GM12875 (cell line): ENCODE measurements around the gene GAK.

ENCODE experiments used
- H3K4me3 ChIP-seq: one replicate; pipeline ENCODE4 v1.5.1; 2011; ENCODE audit warnings: low read depth, low read length, control low read depth
- TF ChIP-seq, protein P1 (sequence below): IDR thresholded peaks from 2 replicates; pipeline ENCODE4 v1.5.1; 2011; ENCODE audit warnings: low read depth, mild to moderate bottlenecking, control low read depth, inconsistent platforms, low read length, moderate library complexity, borderline replicate concordance; ENCODE audit not compliant: insufficient read depth

Gene GAK

DNA sequence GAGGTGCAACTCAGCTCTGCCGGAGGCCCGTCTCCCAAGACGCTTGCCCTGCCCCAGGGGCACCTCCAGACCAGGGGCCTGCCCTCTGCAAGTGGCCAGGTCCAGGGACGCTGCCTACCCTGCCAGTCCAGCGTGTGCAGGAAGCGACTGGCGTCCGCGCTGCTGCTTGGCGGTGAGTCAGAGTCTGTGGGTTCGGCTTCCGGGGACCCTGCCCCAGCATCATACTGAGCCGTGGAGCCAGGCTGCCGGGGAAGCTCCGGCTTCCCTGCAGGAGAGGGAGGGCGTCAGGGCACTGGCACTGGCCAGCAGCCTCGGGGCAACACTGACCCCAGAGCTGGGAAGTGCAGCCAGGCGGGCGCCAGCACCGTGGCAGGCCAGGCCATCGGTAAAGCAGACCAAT is 63.7 kb downstream of the GAK start:
- TF ChIP-seq, protein P1, sequence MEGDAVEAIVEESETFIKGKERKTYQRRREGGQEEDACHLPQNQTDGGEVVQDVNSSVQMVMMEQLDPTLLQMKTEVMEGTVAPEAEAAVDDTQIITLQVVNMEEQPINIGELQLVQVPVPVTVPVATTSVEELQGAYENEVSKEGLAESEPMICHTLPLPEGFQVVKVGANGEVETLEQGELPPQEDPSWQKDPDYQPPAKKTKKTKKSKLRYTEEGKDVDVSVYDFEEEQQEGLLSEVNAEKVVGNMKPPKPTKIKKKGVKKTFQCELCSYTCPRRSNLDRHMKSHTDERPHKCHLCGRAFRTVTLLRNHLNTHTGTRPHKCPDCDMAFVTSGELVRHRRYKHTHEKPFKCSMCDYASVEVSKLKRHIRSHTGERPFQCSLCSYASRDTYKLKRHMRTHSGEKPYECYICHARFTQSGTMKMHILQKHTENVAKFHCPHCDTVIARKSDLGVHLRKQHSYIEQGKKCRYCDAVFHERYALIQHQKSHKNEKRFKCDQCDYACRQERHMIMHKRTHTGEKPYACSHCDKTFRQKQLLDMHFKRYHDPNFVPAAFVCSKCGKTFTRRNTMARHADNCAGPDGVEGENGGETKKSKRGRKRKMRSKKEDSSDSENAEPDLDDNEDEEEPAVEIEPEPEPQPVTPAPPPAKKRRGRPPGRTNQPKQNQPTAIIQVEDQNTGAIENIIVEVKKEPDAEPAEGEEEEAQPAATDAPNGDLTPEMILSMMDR: no peak
- no peak overlapping the region for H3K4me3 ChIP-seq

DNA sequence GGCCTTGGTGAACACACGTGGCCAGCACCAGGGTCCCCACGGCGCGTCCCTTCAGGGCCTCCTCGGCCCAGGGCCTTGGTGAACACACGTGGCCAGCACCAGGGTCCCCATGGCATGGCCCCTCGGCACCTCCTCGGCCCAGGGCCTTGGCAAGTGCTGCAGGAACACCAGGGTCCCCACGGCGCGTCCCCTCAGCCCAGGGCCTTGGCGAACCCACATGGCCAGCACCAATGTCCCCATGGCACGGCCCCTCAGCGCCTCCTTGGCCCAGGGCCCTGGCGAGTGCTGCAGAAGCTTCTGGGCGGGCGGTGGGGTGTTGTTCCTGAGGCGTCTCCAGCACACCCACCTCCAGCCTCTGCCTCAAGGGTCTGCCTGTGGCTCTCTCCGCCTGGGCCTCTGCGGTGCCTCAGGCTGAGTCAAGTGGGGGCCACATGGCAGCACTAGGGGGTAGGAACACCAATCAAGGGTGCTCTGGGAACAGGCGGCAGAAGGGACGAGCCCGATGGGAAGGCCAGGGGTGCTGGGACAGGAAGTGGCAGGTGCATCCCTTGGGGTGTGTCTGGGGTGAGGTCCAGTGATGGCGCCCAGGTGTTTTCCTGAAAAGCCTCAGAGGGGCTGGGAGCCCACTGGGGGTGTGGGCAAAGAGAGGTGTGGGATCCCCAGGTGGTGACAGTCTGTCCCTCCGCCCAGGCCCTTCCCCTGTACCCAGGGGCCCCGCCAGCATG is 64.4 kb downstream of the GAK start:
- H3K4me3 ChIP-seq: no peak overlapping the region
- TF ChIP-seq, protein P1: no peak

DNA sequence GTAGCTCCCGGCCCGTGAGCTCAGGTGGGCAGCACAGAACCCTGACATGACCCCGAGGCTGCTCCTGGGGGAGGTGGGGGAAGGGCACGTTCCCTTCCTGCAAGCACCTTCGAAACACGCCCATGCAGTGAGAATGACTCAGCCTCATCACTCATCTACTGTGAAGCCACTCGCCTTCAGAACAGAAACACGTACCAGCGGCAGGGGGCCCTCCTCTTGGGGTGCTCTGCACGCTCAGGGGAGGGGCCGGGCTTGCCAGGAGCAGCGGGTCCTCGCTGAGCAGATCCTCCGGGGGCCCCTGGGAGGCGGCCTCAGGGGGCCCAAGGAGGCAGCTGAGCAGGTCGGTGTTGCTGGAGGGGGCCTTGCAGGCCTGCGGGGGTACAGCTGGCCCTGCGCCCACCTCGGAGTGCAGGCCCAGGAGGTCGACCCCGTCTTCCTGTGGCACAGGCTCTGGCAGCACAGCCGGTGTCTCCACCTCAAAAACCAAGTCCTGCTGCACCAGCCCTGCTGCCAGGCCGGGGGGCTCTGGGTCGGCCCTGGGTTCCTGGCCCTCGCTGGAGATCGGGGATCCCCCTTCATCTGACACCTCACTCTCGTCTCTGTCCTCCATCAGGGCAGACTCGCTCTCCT is 65.2 kb downstream of the GAK start:
- TF ChIP-seq, protein P1: no peak
- H3K4me3 ChIP-seq: no peak overlapping the region

DNA sequence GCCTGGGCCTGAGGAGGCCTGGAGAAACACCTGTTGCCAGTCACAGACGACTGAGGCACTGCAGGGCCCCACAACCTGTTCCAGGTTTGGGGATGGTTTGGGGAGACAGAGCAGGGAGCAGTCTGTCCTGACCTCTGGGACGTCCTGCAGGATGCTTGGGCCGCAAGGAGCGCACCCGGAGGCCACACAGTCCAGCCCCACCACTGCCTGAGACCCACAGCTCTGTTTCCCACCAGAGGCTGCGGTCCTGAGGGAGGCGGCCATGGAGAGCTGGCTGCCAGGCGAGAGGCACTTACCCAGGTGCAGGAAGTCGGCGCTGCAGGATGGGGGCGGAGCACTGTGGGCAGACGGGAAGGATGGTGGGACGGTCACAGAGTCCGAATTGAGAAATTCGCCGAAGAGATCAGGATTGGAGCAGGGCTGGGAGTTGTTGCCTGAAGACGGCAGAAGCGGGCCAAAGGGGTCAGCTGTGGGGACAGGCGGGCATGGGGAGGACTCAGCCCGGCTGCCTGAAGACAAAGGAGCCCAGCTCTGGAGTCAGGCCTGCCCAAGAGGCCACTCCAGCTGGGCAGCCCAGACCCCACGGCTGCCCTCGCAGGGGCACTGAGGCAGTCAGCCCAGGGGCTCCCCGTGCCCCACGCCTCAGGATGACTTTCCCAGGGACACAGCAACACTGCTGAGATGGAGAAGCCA is 65.9 kb downstream of the GAK start:
- no peak overlapping the region for H3K4me3 ChIP-seq
- TF ChIP-seq, protein P1: no peak

DNA sequence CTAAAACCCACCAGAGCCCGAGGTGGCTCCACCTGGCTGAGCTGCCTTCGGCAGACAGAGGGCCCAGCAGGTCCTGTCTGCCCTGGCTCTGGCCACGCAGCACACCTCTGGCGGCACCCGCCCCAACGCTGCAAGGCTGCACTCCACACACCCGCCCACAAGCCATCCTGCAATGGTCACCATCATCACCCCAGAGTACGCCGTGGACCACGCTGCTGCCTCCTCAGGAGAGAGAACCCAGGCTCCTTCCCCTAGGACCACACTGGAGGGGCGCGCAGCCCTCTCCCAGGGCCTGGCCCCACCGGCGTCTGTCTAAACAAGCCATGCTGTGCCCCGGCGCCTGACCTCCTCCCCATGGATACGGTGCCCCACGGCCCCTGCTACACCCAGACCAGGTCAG is 66.5 kb downstream of the GAK start:
- TF ChIP-seq, protein P1: no peak

DNA sequence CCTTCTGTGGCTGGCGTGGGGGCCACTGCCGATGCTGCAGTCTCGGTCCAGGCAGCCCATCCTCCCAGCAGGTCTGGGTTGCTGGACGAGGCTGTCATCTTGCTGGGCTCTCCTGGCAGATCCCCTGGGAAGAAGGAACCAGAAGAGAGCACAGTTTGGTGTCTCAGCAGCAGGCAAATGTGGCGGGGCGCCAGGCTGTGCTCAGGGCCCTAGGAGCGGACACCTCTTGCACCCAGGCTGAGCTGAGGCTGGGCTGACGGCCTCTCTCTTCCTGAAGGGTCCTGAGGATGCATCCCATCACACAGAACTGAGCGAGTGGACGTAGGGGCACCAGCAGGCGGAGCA is 67.0 kb downstream of the GAK start:
- H3K4me3 ChIP-seq: no peak overlapping the region
- TF ChIP-seq, protein P1: no peak

More for the DNA sequence above, 66.5 kb downstream of the GAK start:
- H3K4me3 ChIP-seq: no peak overlapping the region

DNA sequence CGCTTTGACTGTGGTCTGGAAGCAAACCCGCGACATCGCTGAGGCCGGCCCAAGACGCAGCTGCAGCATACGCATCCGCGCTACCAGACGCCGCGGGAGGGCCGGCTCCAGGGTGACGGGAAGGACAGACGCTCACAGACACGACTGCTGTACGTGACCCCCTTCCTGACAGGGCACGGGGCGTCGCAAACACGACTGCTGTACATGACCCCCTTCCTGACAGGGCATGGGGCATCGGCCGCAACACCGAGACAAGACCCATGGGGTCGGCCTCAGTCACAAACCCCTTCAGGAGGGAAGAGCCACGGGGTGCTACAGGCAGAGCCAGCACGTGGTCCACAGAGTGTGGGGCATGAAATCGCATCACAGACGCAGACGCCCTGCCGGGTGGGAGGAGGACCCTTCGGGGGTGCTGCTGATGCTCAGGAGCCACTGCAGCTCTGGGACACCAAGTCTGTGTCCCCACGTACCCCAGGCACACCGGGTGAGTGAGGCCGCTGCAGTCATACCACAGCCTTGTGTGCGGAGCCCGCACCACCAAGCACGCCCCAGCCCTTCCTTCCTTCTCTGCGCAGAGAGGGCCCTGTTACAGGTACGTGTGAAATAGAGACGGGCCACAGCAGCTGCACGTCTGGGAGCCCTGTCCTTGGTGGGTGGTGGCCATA is 67.5 kb downstream of the GAK start:
- TF ChIP-seq, protein P1: no peak
- no peak overlapping the region for H3K4me3 ChIP-seq
